ENCODE results near the gene TBX10. TPM values are rescaled to one million over a fixed set of nuclear protein-coding genes. Genes with fewer than 3 reads are reported as not detected.

The TBX10 gene
- total and polyA plus RNA-seq, 4 donors = 0.12 to 0.43 TPM; not detected in 2

DNA sequence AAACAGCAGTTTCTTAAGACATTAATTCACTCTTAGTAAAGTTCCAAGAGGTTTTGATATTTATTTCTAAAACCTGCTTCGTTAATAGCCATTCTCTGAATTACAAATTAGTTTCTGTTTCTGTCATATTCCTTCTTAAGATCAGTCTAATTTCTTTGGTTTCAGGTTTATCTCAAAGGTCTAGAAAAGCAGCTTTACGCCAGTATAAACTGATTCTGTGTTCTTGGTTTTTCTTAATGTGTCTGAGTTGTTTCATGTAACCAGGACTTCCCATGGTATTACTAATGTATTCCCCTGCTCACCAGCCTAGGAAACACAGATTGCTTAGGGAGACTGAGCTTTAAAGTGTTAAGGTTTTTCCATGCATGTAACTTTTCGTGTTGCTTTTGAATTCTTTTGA is 17.7 kb upstream of the TBX10 start:
- WGBS = 46% methylated on average over 3 of the region's 3 CpGs
- H3K27ac ChIP-seq (ENCODE audit: low read depth in 1 of 2, low read length in 2 of 2) = no peak overlapping the region
- no peak overlapping the region for H3K4me3 ChIP-seq (ENCODE audit: low read depth in 1 of 3, low read length in 3 of 3)
- H3K9me3 ChIP-seq (ENCODE audit: control insufficient read depth in 4 of 4, low read length in 3 of 4) = no peaks in the 10 kb centered on the region
- H3K27me3 ChIP-seq (ENCODE audit: control insufficient read depth in 4 of 4, insufficient read depth in 4 of 4, low read length in 3 of 4) = no peaks in the 10 kb centered on the region
- no peaks in the 10 kb centered on the region for H3K36me3 ChIP-seq (ENCODE audit: control insufficient read depth in 4 of 4, insufficient read depth in 3 of 4, low read depth in 1 of 4, low read length in 3 of 4)
- no peak for DNase-seq (ENCODE audit: low spot score)
- H3K4me1 ChIP-seq (ENCODE audit: control insufficient read depth in 4 of 4, insufficient read depth in 4 of 4, low read length in 3 of 4) = no peaks in the 10 kb centered on the region
- TF ChIP-seq MAX (IDR thresholded peaks at IDR 0.05) = no peak
- no peak for TF ChIP-seq FOXA2 (IDR thresholded peaks at IDR 0.05)
- TF ChIP-seq SP1 (IDR thresholded peaks at IDR 0.05) = no peak
- no peak for TF ChIP-seq NR2F2 (IDR thresholded peaks at IDR 0.05)
- TF ChIP-seq RAD21 (IDR thresholded peaks at IDR 0.05) = no peak
- TF ChIP-seq, protein P1, sequence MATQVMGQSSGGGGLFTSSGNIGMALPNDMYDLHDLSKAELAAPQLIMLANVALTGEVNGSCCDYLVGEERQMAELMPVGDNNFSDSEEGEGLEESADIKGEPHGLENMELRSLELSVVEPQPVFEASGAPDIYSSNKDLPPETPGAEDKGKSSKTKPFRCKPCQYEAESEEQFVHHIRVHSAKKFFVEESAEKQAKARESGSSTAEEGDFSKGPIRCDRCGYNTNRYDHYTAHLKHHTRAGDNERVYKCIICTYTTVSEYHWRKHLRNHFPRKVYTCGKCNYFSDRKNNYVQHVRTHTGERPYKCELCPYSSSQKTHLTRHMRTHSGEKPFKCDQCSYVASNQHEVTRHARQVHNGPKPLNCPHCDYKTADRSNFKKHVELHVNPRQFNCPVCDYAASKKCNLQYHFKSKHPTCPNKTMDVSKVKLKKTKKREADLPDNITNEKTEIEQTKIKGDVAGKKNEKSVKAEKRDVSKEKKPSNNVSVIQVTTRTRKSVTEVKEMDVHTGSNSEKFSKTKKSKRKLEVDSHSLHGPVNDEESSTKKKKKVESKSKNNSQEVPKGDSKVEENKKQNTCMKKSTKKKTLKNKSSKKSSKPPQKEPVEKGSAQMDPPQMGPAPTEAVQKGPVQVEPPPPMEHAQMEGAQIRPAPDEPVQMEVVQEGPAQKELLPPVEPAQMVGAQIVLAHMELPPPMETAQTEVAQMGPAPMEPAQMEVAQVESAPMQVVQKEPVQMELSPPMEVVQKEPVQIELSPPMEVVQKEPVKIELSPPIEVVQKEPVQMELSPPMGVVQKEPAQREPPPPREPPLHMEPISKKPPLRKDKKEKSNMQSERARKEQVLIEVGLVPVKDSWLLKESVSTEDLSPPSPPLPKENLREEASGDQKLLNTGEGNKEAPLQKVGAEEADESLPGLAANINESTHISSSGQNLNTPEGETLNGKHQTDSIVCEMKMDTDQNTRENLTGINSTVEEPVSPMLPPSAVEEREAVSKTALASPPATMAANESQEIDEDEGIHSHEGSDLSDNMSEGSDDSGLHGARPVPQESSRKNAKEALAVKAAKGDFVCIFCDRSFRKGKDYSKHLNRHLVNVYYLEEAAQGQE (IDR thresholded peaks at IDR 0.05) = no peak
- TF ChIP-seq CTCF (IDR thresholded peaks at IDR 0.05; ENCODE audit: low read depth, low read length, missing input control) = no peak
- no peak for TF ChIP-seq ATF3 (IDR thresholded peaks at IDR 0.05)
- TF ChIP-seq GABPA (IDR thresholded peaks at IDR 0.05 in 1 of 2, conservative IDR thresholded peaks at IDR 0.05 in 1 of 2) = no peak
- TF ChIP-seq FOXA1 (IDR thresholded peaks at IDR 0.05) = no peak
- no peak for TF ChIP-seq YY1 (IDR thresholded peaks at IDR 0.05)
- TF ChIP-seq EGR1 (IDR thresholded peaks at IDR 0.05; ENCODE audit: low read depth in 2 of 2) = no peak
- no peak overlapping the region for H3K9ac ChIP-seq (ENCODE audit: low read depth in 1 of 2, low read length in 2 of 2)

GRCh38 chr11:67656278-67656922 is 16.8 kb upstream of the TBX10 start:
- no peak for DNase-seq (ENCODE audit: low spot score)
- WGBS = 94% methylated on average over 4 of the region's 4 CpGs

More at GRCh38 chr11:67656278-67656922, 16.8 kb upstream of the TBX10 start:
- H3K4me3 ChIP-seq (ENCODE audit: low read depth in 1 of 3, low read length in 3 of 3) = no peak overlapping the region
- no peak overlapping the region for H3K9ac ChIP-seq (ENCODE audit: low read depth in 1 of 2, low read length in 2 of 2)
- no peaks in the 10 kb centered on the region for H3K9me3 ChIP-seq (ENCODE audit: control insufficient read depth in 4 of 4, low read length in 3 of 4)
- no peaks in the 10 kb centered on the region for H3K4me1 ChIP-seq (ENCODE audit: control insufficient read depth in 4 of 4, insufficient read depth in 4 of 4, low read length in 3 of 4)
- no peaks in the 10 kb centered on the region for H3K27me3 ChIP-seq (ENCODE audit: control insufficient read depth in 4 of 4, insufficient read depth in 4 of 4, low read length in 3 of 4)
- no peaks in the 10 kb centered on the region for H3K36me3 ChIP-seq (ENCODE audit: control insufficient read depth in 4 of 4, insufficient read depth in 3 of 4, low read depth in 1 of 4, low read length in 3 of 4)
- TF ChIP-seq TAF1 (conservative IDR thresholded peaks at IDR 0.05) (no peak), CTCF (IDR thresholded peaks at IDR 0.05; ENCODE audit: low read depth, low read length, missing input control) (no peak), GABPA (IDR thresholded peaks at IDR 0.05 in 1 of 2, conservative IDR thresholded peaks at IDR 0.05 in 1 of 2) (no peak), JUND (IDR thresholded peaks at IDR 0.05) (no peak), MAX (IDR thresholded peaks at IDR 0.05) (no peak), EGR1 (IDR thresholded peaks at IDR 0.05; ENCODE audit: low read depth in 2 of 2) (no peak)
- TF ChIP-seq, protein P1 (IDR thresholded peaks at IDR 0.05) = no peak
- H3K27ac ChIP-seq (ENCODE audit: low read depth in 1 of 2, low read length in 2 of 2) = no peak overlapping the region
